ENCODE data around the gene SLC15A2. TPM values are rescaled to one million over a fixed set of nuclear protein-coding genes. Genes with fewer than 3 reads are reported as not detected.
"Not testable (repeated sequence)": the region's sequence is repeated elsewhere in the genome, so short reads cannot be mapped to it uniquely, and the experiment has no call there.

SLC15A2 gene
- total RNA-seq, 1 experiment from 2014 or later = 2.4 TPM

DNA sequence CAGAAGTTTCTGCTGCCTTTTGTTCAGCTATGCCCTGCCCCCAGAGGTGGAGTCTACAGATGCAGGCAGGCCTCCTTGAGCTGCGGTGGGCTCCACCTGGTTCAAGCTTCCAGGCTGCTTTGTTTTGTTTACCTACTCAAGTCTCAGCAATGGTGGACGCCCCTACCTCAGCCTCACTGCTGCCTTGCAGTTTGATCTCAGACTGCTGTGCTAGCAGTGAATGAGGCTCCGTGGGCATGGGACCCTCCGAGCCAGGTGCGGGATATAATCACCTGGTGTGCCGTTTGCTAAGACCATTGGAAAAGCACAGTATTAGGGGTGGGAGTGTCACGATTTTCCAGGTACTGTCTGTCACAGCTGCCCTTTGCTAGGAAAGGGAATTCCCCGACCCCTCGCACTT is 31.0 kb upstream of the SLC15A2 start:
- H2BK12ac ChIP-seq (ENCODE audit: insufficient read length, low read depth, low read length); H3K23me2 ChIP-seq (ENCODE audit: insufficient read length, low read depth, low read length, poor library complexity, severe bottlenecking); H3K23ac ChIP-seq (ENCODE audit: insufficient read length, low read depth, low read length); H3K4me3 Mint-ChIP-seq; H3K4me2 ChIP-seq (ENCODE audit: insufficient read depth, insufficient read length, low read length); H2BK15ac ChIP-seq (ENCODE audit: low read depth, low read length); H2BK120ac ChIP-seq (ENCODE audit: low read depth, low read length, poor library complexity, severe bottlenecking); H3K56ac ChIP-seq (ENCODE audit: insufficient read length, low read depth, low read length); H4K20me1 ChIP-seq (ENCODE audit: control insufficient read depth, insufficient read depth, insufficient read length); H3K4ac ChIP-seq (ENCODE audit: low read depth, low read length); H4K91ac ChIP-seq (ENCODE audit: insufficient read length, low read depth, low read length); H3K4me1 ChIP-seq (ENCODE audit: insufficient read depth, low read length); H2AK5ac ChIP-seq (ENCODE audit: insufficient read length, low read length); H2BK20ac ChIP-seq (ENCODE audit: low read depth, low read length, poor library complexity, severe bottlenecking); H3K79me2 ChIP-seq (ENCODE audit: insufficient read depth, low read length); H3K9ac ChIP-seq (ENCODE audit: extremely low read depth, insufficient read length, low read length); H2BK5ac ChIP-seq (ENCODE audit: insufficient read length, low read length); H3K27me3 Mint-ChIP-seq (ENCODE audit: low read depth); H3T11ph ChIP-seq (ENCODE audit: low read length); DNase-seq; H3K9me3 ChIP-seq (ENCODE audit: control insufficient read depth, low read depth, low read length); H3K27ac Mint-ChIP-seq; H3K14ac ChIP-seq (ENCODE audit: insufficient read depth, low read length); H3K4me1 Mint-ChIP-seq; H3K27ac ChIP-seq (ENCODE audit: insufficient read length, low read depth, low read length); H3K18ac ChIP-seq (ENCODE audit: insufficient read length, low read depth, low read length); H4K5ac ChIP-seq (ENCODE audit: insufficient read length, low read depth, low read length); H2AFZ ChIP-seq (ENCODE audit: low read length); H4K8ac ChIP-seq (replicated peaks; ENCODE audit: insufficient read length, low read depth, low read length); H3K79me1 ChIP-seq (ENCODE audit: insufficient read depth, low read depth, low read length, poor library complexity, severe bottlenecking); H3K27me3 ChIP-seq (ENCODE audit: insufficient read depth, low read length): not testable (repeated sequence)
- Mint-ChIP-seq H3K9me3 (peaks cover 28 to 33% of the 10 kb centered on the region in 2 experiments), H3K36me3 (ENCODE audit: insufficient read depth in 1 of 3, low read depth in 3 of 3) (peaks cover 36 to 47% (median 40%) of the 10 kb centered on the region in 3 experiments)
- no CpG with 5 or more reads among the region's 9 CpGs for WGBS (ENCODE audit: extremely low coverage, insufficient read length, low lambda C conversion rate)

All from H9 (cell line).